Activated naive CD8-positive, alpha-beta T cell treated with anti-CD3 and anti-CD28 coated beads, Interleukin-2, amount 50 U/mL, for 24 hours (primary cell): Measurements from ENCODE around the gene C2CD4B.

ENCODE experiments used
- ATAC-seq: fragments of 150-1000 bp; cut with Tn5 transposase; one replicate; pipeline ENCODE4 v1.10.0; 2021
- DNase-seq: peaks from one replicate; pipeline ENCODE4 v3.0.0; 2021
- H3K27ac Mint-ChIP-seq: one replicate; pipeline ENCODE4 v1.8.0; 2021; ENCODE audit warnings: mild to moderate bottlenecking, mixed read lengths
- H3K27me3 Mint-ChIP-seq: one replicate; pipeline ENCODE4 v1.8.0; 2021; ENCODE audit warnings: mixed read lengths
- H3K36me3 Mint-ChIP-seq: one replicate; pipeline ENCODE4 v1.8.0; 2021; ENCODE audit warnings: low read depth, mixed read lengths
- H3K4me1 Mint-ChIP-seq: one replicate; pipeline ENCODE4 v1.8.0; 2021; ENCODE audit warnings: mixed read lengths
- H3K4me3 Mint-ChIP-seq: one replicate; pipeline ENCODE4 v1.8.0; 2021; ENCODE audit warnings: mild to moderate bottlenecking, moderate library complexity, mixed read lengths
- H3K9me3 Mint-ChIP-seq: one replicate; pipeline ENCODE4 v1.8.0; 2021; ENCODE audit warnings: mixed read lengths

The C2CD4B gene

GRCh38 chr15:62165793-62166375 lies 799 bp upstream of the C2CD4B start:
- no peak overlapping the region for H3K4me3 Mint-ChIP-seq

GRCh38 chr15:62164396-62165103 lies 535 bp downstream of the C2CD4B start:
- peaks cover 69% of the 10 kb centered on the region for H3K27me3 Mint-ChIP-seq
- DNase-seq (no peak), ATAC-seq (peak; percentile 65)
- peaks cover 20% of the 10 kb centered on the region for H3K4me1 Mint-ChIP-seq
- no peaks in the 10 kb centered on the region for H3K9me3 Mint-ChIP-seq
- H3K27ac Mint-ChIP-seq, result no peak overlapping the region
- no peaks in the 10 kb centered on the region for H3K36me3 Mint-ChIP-seq
- peak overlapping the region; percentile 70 for H3K4me3 Mint-ChIP-seq

More at GRCh38 chr15:62165793-62166375, 799 bp upstream of the C2CD4B start:
- DNase-seq, result no peak
- Mint-ChIP-seq H3K36me3 (no peaks in the 10 kb centered on the region), H3K4me1 (peaks cover 20% of the 10 kb centered on the region), H3K9me3 (no peaks in the 10 kb centered on the region), H3K27ac (no peak overlapping the region), H3K27me3 (peaks cover 61% of the 10 kb centered on the region)
- no peak for ATAC-seq

- H3K4me3 Mint-ChIP-seq, result no peak overlapping the region
- no peaks in the 10 kb centered on the region for H3K9me3 Mint-ChIP-seq
- no peaks in the 10 kb centered on the region for H3K36me3 Mint-ChIP-seq
- H3K4me1 Mint-ChIP-seq, result peaks cover 20% of the 10 kb centered on the region
- ATAC-seq (peak; percentile 16), DNase-seq (no peak)
- peaks cover 72% of the 10 kb centered on the region for H3K27me3 Mint-ChIP-seq
- H3K27ac Mint-ChIP-seq, result no peak overlapping the region
Measured at GRCh38 chr15:62164014-62164395, 1.1 kb downstream of the C2CD4B start.

- ATAC-seq (no peak), DNase-seq (no peak)
- peaks cover 5% of the 10 kb centered on the region for H3K9me3 Mint-ChIP-seq
- peak overlapping the region; percentile 59 for H3K4me3 Mint-ChIP-seq
- H3K4me1 Mint-ChIP-seq, result peaks cover 20% of the 10 kb centered on the region
- no peaks in the 10 kb centered on the region for H3K36me3 Mint-ChIP-seq
- H3K27me3 Mint-ChIP-seq, result peaks cover 73% of the 10 kb centered on the region
- H3K27ac Mint-ChIP-seq, result no peak overlapping the region
Measured at GRCh38 chr15:62163397-62164013, 1.6 kb downstream of the C2CD4B start.

GRCh38 chr15:62153228-62153627 lies 11.9 kb downstream of the C2CD4B start:
- ATAC-seq (peak; percentile 90), DNase-seq (no peak)
- Mint-ChIP-seq H3K4me1 (peaks cover 41% of the 10 kb centered on the region), H3K36me3 (peaks cover 2% of the 10 kb centered on the region), H3K4me3 (no peak overlapping the region), H3K27me3 (peaks cover 18% of the 10 kb centered on the region), H3K27ac (no peak overlapping the region), H3K9me3 (peaks cover 11% of the 10 kb centered on the region)

- H3K36me3 Mint-ChIP-seq, result no peaks in the 10 kb centered on the region
- DNase-seq (no peak), ATAC-seq (peak; percentile 50)
- peak overlapping the region; percentile 68 for H3K27ac Mint-ChIP-seq
- peaks cover 41% of the 10 kb centered on the region for H3K4me1 Mint-ChIP-seq
- H3K9me3 Mint-ChIP-seq, result no peaks in the 10 kb centered on the region
- peaks cover 5% of the 10 kb centered on the region for H3K27me3 Mint-ChIP-seq
- no peak overlapping the region for H3K4me3 Mint-ChIP-seq
Measured at GRCh38 chr15:62150445-62150844, 14.6 kb downstream of the C2CD4B start.

GRCh38 chr15:62149729-62150128 lies 15.4 kb downstream of the C2CD4B start:
- Mint-ChIP-seq H3K4me1 (peaks cover 41% of the 10 kb centered on the region), H3K27ac (peak overlapping the region; percentile 68), H3K36me3 (no peaks in the 10 kb centered on the region), H3K27me3 (peaks cover 5% of the 10 kb centered on the region), H3K4me3 (no peak overlapping the region), H3K9me3 (no peaks in the 10 kb centered on the region)
- DNase-seq (no peak), ATAC-seq (no peak)

GRCh38 chr15:62147551-62147950 lies 17.5 kb downstream of the C2CD4B start:
- Mint-ChIP-seq H3K36me3 (no peaks in the 10 kb centered on the region), H3K4me1 (peaks cover 28% of the 10 kb centered on the region), H3K27ac (no peak overlapping the region), H3K27me3 (peaks cover 3% of the 10 kb centered on the region), H3K4me3 (no peak overlapping the region), H3K9me3 (no peaks in the 10 kb centered on the region)
- no peak for ATAC-seq
- DNase-seq, result no peak

- ATAC-seq (no peak), DNase-seq (no peak)
- Mint-ChIP-seq H3K4me3 (no peak overlapping the region), H3K36me3 (no peaks in the 10 kb centered on the region), H3K27me3 (peaks cover 3% of the 10 kb centered on the region), H3K4me1 (peaks cover 27% of the 10 kb centered on the region), H3K27ac (no peak overlapping the region), H3K9me3 (no peaks in the 10 kb centered on the region)
Measured at GRCh38 chr15:62147149-62147548, 17.9 kb downstream of the C2CD4B start.

- Mint-ChIP-seq H3K27me3 (no peaks in the 10 kb centered on the region), H3K4me1 (peaks cover 13% of the 10 kb centered on the region), H3K9me3 (no peaks in the 10 kb centered on the region), H3K36me3 (no peaks in the 10 kb centered on the region), H3K27ac (no peak overlapping the region), H3K4me3 (no peak overlapping the region)
- ATAC-seq (no peak), DNase-seq (no peak)
Measured at GRCh38 chr15:62145015-62145735, 19.9 kb downstream of the C2CD4B start.

- DNase-seq (no peak), ATAC-seq (no peak)
- Mint-ChIP-seq H3K27me3 (peaks cover 2% of the 10 kb centered on the region), H3K27ac (no peak overlapping the region), H3K4me1 (no peaks in the 10 kb centered on the region), H3K4me3 (no peak overlapping the region), H3K36me3 (no peaks in the 10 kb centered on the region), H3K9me3 (no peaks in the 10 kb centered on the region)
Measured at GRCh38 chr15:62142736-62143135, 22.3 kb downstream of the C2CD4B start.

- H3K4me1 Mint-ChIP-seq, result no peaks in the 10 kb centered on the region
- H3K27ac Mint-ChIP-seq, result no peak overlapping the region
- DNase-seq (no peak), ATAC-seq (no peak)
- H3K9me3 Mint-ChIP-seq, result no peaks in the 10 kb centered on the region
- H3K27me3 Mint-ChIP-seq, result peaks cover 2% of the 10 kb centered on the region
- H3K4me3 Mint-ChIP-seq, result no peak overlapping the region
- no peaks in the 10 kb centered on the region for H3K36me3 Mint-ChIP-seq
Measured at GRCh38 chr15:62141643-62142588, 23.2 kb downstream of the C2CD4B start.

GRCh38 chr15:62141200-62141599 lies 23.9 kb downstream of the C2CD4B start:
- DNase-seq, result no peak
- Mint-ChIP-seq H3K27me3 (peaks cover 2% of the 10 kb centered on the region), H3K27ac (no peak overlapping the region), H3K36me3 (no peaks in the 10 kb centered on the region), H3K9me3 (no peaks in the 10 kb centered on the region), H3K4me3 (no peak overlapping the region), H3K4me1 (no peaks in the 10 kb centered on the region)
- ATAC-seq, result no peak

GRCh38 chr15:62138124-62138523 lies 27.0 kb downstream of the C2CD4B start:
- ATAC-seq, result no peak
- Mint-ChIP-seq H3K4me3 (no peak overlapping the region), H3K9me3 (no peaks in the 10 kb centered on the region), H3K4me1 (no peaks in the 10 kb centered on the region), H3K36me3 (no peaks in the 10 kb centered on the region), H3K27me3 (peaks cover 2% of the 10 kb centered on the region), H3K27ac (no peak overlapping the region)
- no peak for DNase-seq
